Naive thymus-derived CD4-positive, alpha-beta T cell (primary cell): ENCODE data around the gene PPIA. TPM values are rescaled to one million over a fixed set of nuclear protein-coding genes. Genes with fewer than 3 reads are reported as not detected.
A peak's percentile ranks its signal among the peaks of the same experiment; 100 is the strongest.

Source experiments
- ATAC-seq: fragments of 150-1000 bp; cut with Tn5 transposase; 2 replicates; pipeline ENCODE4 v1.10.0; 2021; ENCODE audit warnings: mild to moderate bottlenecking, moderate library complexity
- CTCF ChIA-PET: fragments of 350-600 bp; sonication (Branson Sonifier 250); formaldehyde crosslinking; loops from one replicate; lab custom pipeline; 2021; ENCODE audit warnings: antibody characterized with exemption; lab: Charles Lee
- POLR2A ChIA-PET: fragments of 350-600 bp; sonication (Branson Sonifier 250); formaldehyde crosslinking; loops from one replicate; lab custom pipeline; 2021; ENCODE audit warnings: antibody characterized with exemption, inconsistent platforms; lab: Charles Lee
- DNase-seq, 9 donors: peaks; one replicate each; pipeline versions ENCODE4 v3.0.0 to v3.0.0-alpha.2; 2020 to 2022; ENCODE audit warnings: mixed read lengths in 1 of 9
- H3K27ac ChIP-seq: one replicate; pipeline ENCODE4 v1.7.0; 2013; ENCODE audit warnings: mild to moderate bottlenecking, low read depth, low read length, moderate library complexity
- H3K27me3 ChIP-seq, 2 donors: one replicate each; pipeline ENCODE4 v1.7.0; 2013; ENCODE audit warnings: low read length in 2 of 2, mild to moderate bottlenecking in 2 of 2, moderate library complexity in 2 of 2; ENCODE audit not compliant: control insufficient read depth in 2 of 2, insufficient read depth in 2 of 2
- H3K36me3 ChIP-seq, 3 experiments: 1 replicate in 2 of 3; 2 replicates in 1 of 3; pipeline ENCODE4 v1.7.0; 2013; ENCODE audit warnings: low read length in 3 of 3, mild to moderate bottlenecking in 3 of 3, moderate library complexity in 1 of 3; ENCODE audit not compliant: insufficient read depth in 3 of 3, control insufficient read depth in 2 of 3
- H3K4me1 ChIP-seq, 2 donors: one replicate each; pipeline ENCODE4 v1.7.0; 2013; ENCODE audit warnings: low read length in 2 of 2, mild to moderate bottlenecking in 2 of 2, moderate library complexity in 1 of 2; ENCODE audit not compliant: control insufficient read depth in 2 of 2, insufficient read depth in 2 of 2
- H3K4me3 ChIP-seq: 2 replicates; pipeline ENCODE4 v1.7.0; 2013; ENCODE audit warnings: mild to moderate bottlenecking, low read length
- H3K9me3 ChIP-seq, 3 experiments: 1 replicate in 2 of 3; 2 replicates in 1 of 3; pipeline ENCODE4 v1.7.0; 2013; ENCODE audit warnings: low read length in 3 of 3; ENCODE audit not compliant: control insufficient read depth in 2 of 3
- H3K27ac Mint-ChIP-seq, 9 donors: one replicate each; pipeline ENCODE4 v1.8.0; 2020 to 2022; ENCODE audit warnings: mixed read lengths in 9 of 9, mild to moderate bottlenecking in 8 of 9, moderate library complexity in 5 of 9, inconsistent platforms in 2 of 9
- H3K27me3 Mint-ChIP-seq, 5 donors: one replicate each; pipeline ENCODE4 v1.8.0; 2021 to 2022; ENCODE audit warnings: mixed read lengths in 5 of 5, mild to moderate bottlenecking in 1 of 5
- H3K36me3 Mint-ChIP-seq, 5 donors: one replicate each; pipeline ENCODE4 v1.8.0; 2020 to 2022; ENCODE audit warnings: mixed read lengths in 5 of 5, mild to moderate bottlenecking in 3 of 5, inconsistent platforms in 1 of 5
- H3K4me1 Mint-ChIP-seq, 7 donors: one replicate each; pipeline ENCODE4 v1.8.0; 2020 to 2022; ENCODE audit warnings: mixed read lengths in 7 of 7, mild to moderate bottlenecking in 3 of 7, inconsistent platforms in 1 of 7
- H3K4me3 Mint-ChIP-seq, 10 donors: one replicate each; pipeline ENCODE4 v1.8.0; 2020 to 2022; ENCODE audit warnings: mild to moderate bottlenecking in 10 of 10, mixed read lengths in 10 of 10, moderate library complexity in 6 of 10, inconsistent platforms in 2 of 10
- H3K9me3 Mint-ChIP-seq, 11 donors: one replicate each; pipeline ENCODE4 v1.8.0; 2020 to 2022; ENCODE audit warnings: mixed read lengths in 11 of 11, mild to moderate bottlenecking in 4 of 11, inconsistent platforms in 1 of 11, moderate library complexity in 1 of 11
- intact Hi-C, 2 donors: fragments of 100-400 bp; cut with micrococcal nuclease; formaldehyde crosslinking; loops; one replicate each; pipeline ENCODE4 v1.15.1; 2023
- polyA plus RNA-seq, 2 donors: library from polyadenylated mRNA; unstranded; fragments of 300-500 nt; fragmentation: Illumina TruSeq; gene quantifications; one replicate each; pipeline ENCODE4 v1.2.3, GENCODE V29; 2021
- total RNA-seq, 6 experiments: library from RNA in 5 of 6; stranded (reverse) in 5 of 6; gene quantifications; 1 replicate in 5 of 6; 2 replicates in 1 of 6; pipeline ENCODE4 v1.2.3 and lab custom pipeline; 2021 to 2026

PPIA gene
- total and polyA plus RNA-seq, 7 experiments from 2014 or later, result 535 to 3,303 (median 639) TPM

- peaks cover 12 to 51% (median 19%) of the 10 kb centered on the region in 7 donors for H3K4me1 Mint-ChIP-seq
Observed at GRCh38 chr7:44849885-44850544, 53.5 kb downstream of the PPIA start.

GRCh38 chr7:44852590-44852989 lies 56.1 kb downstream of the PPIA start:
- H3K4me1 Mint-ChIP-seq, result peaks cover 0 to 36% (median 8%) of the 10 kb centered on the region in 7 donors
- H3K27ac ChIP-seq, result no peak overlapping the region
- H3K27me3 Mint-ChIP-seq, result no peaks in the 10 kb centered on the region
- no peak overlapping the region for H3K4me3 ChIP-seq
- peaks cover 0 to 2% (median 0%) of the 10 kb centered on the region in 11 donors for H3K9me3 Mint-ChIP-seq
- intact Hi-C loops, result no loop called here
- H3K27me3 ChIP-seq, result no peaks in the 10 kb centered on the region
- H3K9me3 ChIP-seq, result no peaks in the 10 kb centered on the region
- DNase-seq, result no peak
- H3K4me1 ChIP-seq, result peaks cover 0 to 4% of the 10 kb centered on the region in 2 donors
- POLR2A ChIA-PET, result interaction anchor here (0.9 to 1.3 kb wide), 3 partner anchors 32 to 271 kb away, joined by 3 to 5 read pairs (median 5); partner anchors contain the start of genes TBRG4 and TMED4
- H3K36me3 Mint-ChIP-seq, result no peaks in the 10 kb centered on the region
- H3K4me3 Mint-ChIP-seq, result no peak overlapping the region
- CTCF ChIA-PET, result interaction anchor here (1.5 to 2.1 kb wide), 3 partner anchors 8 to 283 kb away, joined by 4 to 5 read pairs (median 4); no protein-coding TSS in a partner anchor
- no peak for ATAC-seq
- H3K27ac Mint-ChIP-seq, result peak overlapping the region in 1 of 9 donors; percentile 14
- no peaks in the 10 kb centered on the region for H3K36me3 ChIP-seq

More at GRCh38 chr7:44849885-44850544, 53.5 kb downstream of the PPIA start:
- H3K36me3 ChIP-seq, result no peaks in the 10 kb centered on the region
- no peak overlapping the region for H3K4me3 ChIP-seq
- H3K36me3 Mint-ChIP-seq, result peaks cover 0 to 3% (median 0%) of the 10 kb centered on the region in 5 donors
- no peak for DNase-seq
- H3K4me1 ChIP-seq, result peaks cover 0 to 5% of the 10 kb centered on the region in 2 donors
- intact Hi-C loops, result loop anchor here (2.0 to 5.0 kb wide), 6 partner anchors 127 to 923 kb away; partner anchors contain the start of genes DBNL (in 1 of the 2), MYO1G (in 1 of the 2), NUDCD3 (in 1 of the 2) and UBE2D4 (in 1 of the 2)
- peaks cover 0 to 2% (median 0%) of the 10 kb centered on the region in 5 donors for H3K27me3 Mint-ChIP-seq
- POLR2A ChIA-PET, result interaction anchor here (0.9 to 5.7 kb wide), 6 partner anchors 8 to 277 kb away, joined by 3 to 60 read pairs (median 14); partner anchors contain the start of genes DDX56, OGDH, PURB and TMED4
- H3K27me3 ChIP-seq, result no peaks in the 10 kb centered on the region
- CTCF ChIA-PET, result interaction anchor here (0.6 to 2.1 kb wide), 4 partner anchors 9 to 286 kb away, joined by 3 to 8 read pairs (median 4); no protein-coding TSS in a partner anchor
- peaks cover 0 to 2% (median 0%) of the 10 kb centered on the region in 11 donors for H3K9me3 Mint-ChIP-seq
- H3K27ac ChIP-seq, result no peak overlapping the region
- H3K9me3 ChIP-seq, result no peaks in the 10 kb centered on the region
- peak overlapping the region in 6 of 9 donors; percentile 7 to 99 (median 82) for H3K27ac Mint-ChIP-seq
- no peak for ATAC-seq
- peak overlapping the region; percentile 29 to 99 (median 73) for H3K4me3 Mint-ChIP-seq

Other genes with a start within 250 kb of the PPIA start
- 100 to 1,000 TPM in 2 of 5 experiments, 10 to 100 TPM in 3; 82.8 to 124 (median 100.0) TPM for gene DDX56, start 222.8 kb upstream of the PPIA start, total RNA-seq
- 10 to 100 TPM; 43.6 to 65.1 TPM for gene DDX56, start 222.8 kb upstream of the PPIA start, polyA plus RNA-seq
- gene TMED4, start 214.4 kb upstream of the PPIA start, total RNA-seq, result 10 to 100 TPM; 70.0 to 98.5 (median 95.3) TPM
- gene TMED4, start 214.4 kb upstream of the PPIA start, polyA plus RNA-seq, result 10 to 100 TPM; 61.6 to 93.7 TPM
- 100 to 1,000 TPM in 1 of 5 experiments, 10 to 100 TPM in 4; 43.1 to 122 (median 66.3) TPM for gene OGDH, start 190.1 kb upstream of the PPIA start, total RNA-seq
- 10 to 100 TPM; 20.3 to 25.0 TPM for gene OGDH, start 190.1 kb upstream of the PPIA start, polyA plus RNA-seq
- gene ZMIZ2, start 47.8 kb upstream of the PPIA start, total RNA-seq, result 100 to 1,000 TPM; 108 to 187 (median 144) TPM
- gene ZMIZ2, start 47.8 kb upstream of the PPIA start, polyA plus RNA-seq, result 1 to 10 TPM; 4.4 to 7.7 TPM
- gene H2AZ2, start 51.4 kb downstream of the PPIA start, total RNA-seq, result 100 to 1,000 TPM; 141 to 284 (median 143) TPM
- 100 to 1,000 TPM; 202 to 252 TPM for gene H2AZ2, start 51.4 kb downstream of the PPIA start, polyA plus RNA-seq
- gene PURB, start 88.8 kb downstream of the PPIA start, total RNA-seq, result 10 to 100 TPM; 16.5 to 30.5 (median 23.3) TPM
- 1 to 10 TPM; 1.7 to 2.8 TPM for gene PURB, start 88.8 kb downstream of the PPIA start, polyA plus RNA-seq
- gene MYO1G, start 182.3 kb downstream of the PPIA start, total RNA-seq, result 100 to 1,000 TPM in 3 of 5 experiments, 10 to 100 TPM in 2; 29.2 to 385 (median 107) TPM
- 10 to 100 TPM; 51.1 to 76.0 TPM for gene MYO1G, start 182.3 kb downstream of the PPIA start, polyA plus RNA-seq
- gene CCM2, start 203.5 kb downstream of the PPIA start, total RNA-seq, result 100 to 1,000 TPM in 3 of 5 experiments, 10 to 100 TPM in 2; 80.4 to 200 (median 119) TPM
- 100 to 1,000 TPM in 1 of 2 donors, 10 to 100 TPM in 1; 75.9 to 123 TPM for gene CCM2, start 203.5 kb downstream of the PPIA start, polyA plus RNA-seq